Measurements from ENCODE around the gene HMGCS2.

The HMGCS2 gene

DNA sequence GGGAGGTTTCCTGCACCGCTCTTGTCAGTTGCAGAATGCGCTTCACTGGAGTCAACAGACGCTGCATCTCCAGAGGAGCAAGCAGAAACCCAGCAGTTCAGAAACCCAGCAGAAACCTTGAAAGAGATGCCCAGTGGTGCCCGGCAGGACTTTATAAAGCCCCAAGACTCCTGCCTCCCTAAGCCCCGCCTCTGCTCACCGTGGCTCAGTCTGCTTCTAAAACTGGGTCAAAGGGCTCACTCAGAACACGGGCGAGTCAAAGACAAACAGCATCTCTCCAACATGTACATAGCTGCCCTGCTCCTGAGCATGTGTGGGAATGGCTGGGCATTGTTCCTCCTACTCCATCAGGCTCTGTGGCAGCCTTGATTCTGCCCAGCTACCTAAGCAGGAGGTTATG lies at the start of gene HMGCS2:
HMGCS2 (minus strand) TSS at position 128 of the 400 bp plus-strand sequence; CDS start at position 67, 61 bp downstream.
- DNase-seq (ENCODE audit: low spot score) = no peak

- DNase-seq (ENCODE audit: low spot score) = no peak
Measured at GRCh38 chr1:119818181-119818580, 49.5 kb upstream of the HMGCS2 start.

- DNase-seq (ENCODE audit: low spot score) = no peak
Measured at GRCh38 chr1:119816407-119816806, 47.7 kb upstream of the HMGCS2 start.

DNA sequence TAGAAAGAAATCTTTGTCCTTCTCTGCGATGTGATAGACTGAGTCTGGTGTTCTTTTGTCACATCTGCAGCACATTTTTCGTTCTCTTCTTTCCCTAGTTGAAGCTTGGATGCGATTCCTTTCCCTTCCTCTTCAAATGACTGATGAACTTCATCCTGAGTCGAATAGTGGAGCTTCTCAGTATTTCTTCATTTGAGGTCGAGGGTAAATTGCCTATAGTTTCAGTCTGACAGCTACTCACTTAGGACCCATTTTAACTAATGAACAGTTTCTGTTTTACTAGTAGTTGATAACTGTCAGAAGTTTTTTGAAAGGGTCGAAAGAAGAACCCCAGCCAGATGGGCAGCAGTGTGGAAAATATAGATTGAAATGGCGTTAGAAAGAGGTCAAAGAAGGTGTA lies 47.2 kb upstream of the HMGCS2 start:
- no peak for DNase-seq (ENCODE audit: low spot score)

DNA sequence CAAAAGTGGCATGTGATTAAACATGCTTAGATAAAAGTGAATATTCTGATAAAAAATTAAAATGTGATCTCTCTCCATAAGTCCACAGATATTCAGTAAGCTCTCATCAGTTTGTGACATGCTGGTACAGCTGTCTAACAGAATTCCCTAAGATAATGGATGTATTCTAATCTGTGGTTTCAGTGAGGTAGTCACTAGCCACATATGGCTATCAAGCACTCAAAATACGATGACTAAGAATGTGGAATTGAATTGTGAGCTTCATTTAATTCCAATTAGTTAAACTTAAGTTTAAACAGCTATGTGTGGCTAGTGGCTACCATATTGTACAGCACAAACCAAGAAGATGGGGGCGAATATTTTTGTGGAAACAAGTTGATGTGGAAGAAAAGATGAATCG lies 46.7 kb upstream of the HMGCS2 start:
- no peak for DNase-seq (ENCODE audit: low spot score)

DNA sequence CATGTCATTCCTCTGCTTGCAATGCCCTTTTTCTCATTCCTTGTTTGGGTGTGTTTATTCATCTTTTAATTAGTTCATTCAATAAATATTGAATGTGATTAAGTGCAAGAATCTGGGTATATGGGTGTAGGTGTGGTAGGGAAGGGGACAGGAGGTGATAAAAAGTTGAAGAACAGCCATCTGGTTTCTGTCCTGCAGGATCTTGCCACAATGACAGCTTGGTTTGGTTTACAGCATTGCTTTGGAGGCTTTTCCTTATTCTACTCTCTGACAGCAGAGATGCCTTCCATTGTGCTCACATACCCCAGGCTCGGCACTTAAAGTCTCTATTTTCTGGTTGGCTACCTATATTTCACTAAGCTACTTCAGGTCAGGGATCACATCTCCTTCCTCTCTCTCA lies 45.6 kb upstream of the HMGCS2 start:
- no peak for DNase-seq (ENCODE audit: low spot score)

- no peak for DNase-seq (ENCODE audit: low spot score)
Measured at GRCh38 chr1:119811985-119812557, 43.4 kb upstream of the HMGCS2 start.

- DNase-seq (ENCODE audit: low spot score) = no peak
Measured at GRCh38 chr1:119811387-119811786, 42.7 kb upstream of the HMGCS2 start, which contains the start of gene REG4. TSS of gene REG4 (minus strand) at chr1:119811460. CDS start at chr1:119808769, 2,691 bp downstream.

- DNase-seq (ENCODE audit: low spot score) = peak; percentile 55
Measured at GRCh38 chr1:119808972-119809550, 40.4 kb upstream of the HMGCS2 start.

- DNase-seq (ENCODE audit: low spot score) = no peak
Measured at GRCh38 chr1:119808491-119808890, 39.8 kb upstream of the HMGCS2 start.

- no peak for DNase-seq (ENCODE audit: low spot score)
Measured at GRCh38 chr1:119806489-119806888, 37.8 kb upstream of the HMGCS2 start.

GRCh38 chr1:119805746-119806145 lies 37.0 kb upstream of the HMGCS2 start:
- no peak for DNase-seq (ENCODE audit: low spot score)

DNA sequence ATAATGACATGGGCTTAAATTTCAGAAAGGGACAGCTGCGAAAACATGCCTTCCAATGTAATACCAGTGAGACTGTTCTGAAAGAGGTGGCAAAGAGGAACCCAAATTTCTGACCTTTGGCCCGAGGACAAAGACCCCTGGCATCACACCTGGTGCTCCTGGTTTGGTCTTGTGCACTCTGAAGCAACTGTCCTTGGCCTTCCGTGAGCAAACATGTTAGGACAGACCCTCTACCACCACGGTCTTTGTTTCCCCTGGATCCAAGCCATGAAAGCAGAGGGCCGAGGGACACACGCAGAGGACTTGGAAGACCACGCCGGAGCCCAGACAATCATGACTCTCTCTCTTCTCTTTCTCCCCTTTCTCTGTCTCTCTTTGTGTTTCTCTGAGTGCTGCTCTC lies 36.5 kb upstream of the HMGCS2 start:
- DNase-seq (ENCODE audit: low spot score) = no peak

DNA sequence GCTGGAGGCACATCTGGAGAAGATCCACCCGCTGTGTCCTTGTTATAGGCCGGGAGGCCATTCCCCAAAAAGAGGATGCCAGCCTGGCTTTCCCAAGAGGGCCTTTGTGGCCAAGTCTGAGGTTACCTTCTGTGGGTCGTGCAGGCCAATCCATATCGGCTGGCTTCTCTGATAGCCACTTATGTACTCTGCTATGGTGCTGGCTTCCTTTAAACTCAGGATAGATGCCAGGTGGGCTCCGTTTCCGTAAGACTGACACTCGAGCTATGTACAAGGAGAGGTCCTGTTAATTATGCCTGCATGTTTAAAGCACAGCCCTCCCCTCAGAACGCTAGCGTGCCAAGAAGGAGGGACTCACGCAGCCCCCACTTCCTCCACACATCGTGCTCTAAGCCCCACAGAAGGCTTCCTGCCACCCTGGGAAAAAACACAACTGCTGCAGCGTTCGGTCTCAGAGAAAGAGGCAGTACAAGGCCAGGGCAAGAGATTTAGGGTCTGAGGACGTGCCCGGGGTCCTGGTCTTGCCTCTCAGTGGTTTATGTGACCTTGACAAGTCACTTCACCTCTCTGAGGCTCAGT lies 31.0 kb upstream of the HMGCS2 start:
- DNase-seq (ENCODE audit: low spot score) = no peak

- DNase-seq (ENCODE audit: low spot score) = no peak
Measured at GRCh38 chr1:119799003-119799402, 30.3 kb upstream of the HMGCS2 start.

DNA sequence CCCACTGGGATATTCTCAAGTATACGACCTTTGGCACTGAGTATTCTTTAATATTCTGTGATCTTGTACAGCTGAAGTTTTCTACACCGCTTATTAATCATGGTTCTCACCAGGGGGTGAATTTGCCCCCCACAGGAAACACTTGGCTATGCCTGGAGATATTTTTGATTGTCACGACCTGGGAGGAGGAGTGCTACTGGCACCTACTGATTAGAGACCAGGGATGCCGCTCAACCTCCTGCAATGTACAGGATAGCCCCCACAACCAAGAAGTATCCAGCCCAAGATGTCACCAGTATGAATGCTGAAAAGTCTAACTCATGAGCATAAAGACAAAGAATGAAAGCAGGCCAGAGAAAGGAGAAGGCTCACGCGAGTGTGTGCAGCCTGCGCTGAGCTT lies 28.9 kb upstream of the HMGCS2 start:
- no peak for DNase-seq (ENCODE audit: low spot score)

DNA sequence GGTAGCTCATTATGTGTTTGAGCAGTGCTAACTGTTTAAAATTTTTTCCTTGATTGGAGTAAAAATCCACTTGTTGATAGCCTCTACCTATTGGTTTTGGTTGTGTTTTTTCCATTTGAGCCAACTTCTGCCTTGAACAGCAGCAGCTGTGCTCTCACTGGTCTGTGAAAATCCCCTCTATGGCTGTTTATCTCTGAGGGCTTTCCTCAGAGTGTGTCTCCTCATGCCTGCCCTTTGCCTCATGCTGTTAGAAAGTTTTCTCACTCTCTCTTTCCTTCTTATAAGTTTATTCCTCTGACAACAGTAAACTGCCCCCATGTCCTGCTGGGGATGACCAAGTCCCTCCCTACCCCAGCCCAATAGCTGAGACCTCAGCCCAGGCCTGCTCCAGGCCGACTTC lies 28.5 kb upstream of the HMGCS2 start:
- DNase-seq (ENCODE audit: low spot score) = no peak

- no peak for DNase-seq (ENCODE audit: low spot score)
Measured at GRCh38 chr1:119795261-119796200, 26.8 kb upstream of the HMGCS2 start.

DNA sequence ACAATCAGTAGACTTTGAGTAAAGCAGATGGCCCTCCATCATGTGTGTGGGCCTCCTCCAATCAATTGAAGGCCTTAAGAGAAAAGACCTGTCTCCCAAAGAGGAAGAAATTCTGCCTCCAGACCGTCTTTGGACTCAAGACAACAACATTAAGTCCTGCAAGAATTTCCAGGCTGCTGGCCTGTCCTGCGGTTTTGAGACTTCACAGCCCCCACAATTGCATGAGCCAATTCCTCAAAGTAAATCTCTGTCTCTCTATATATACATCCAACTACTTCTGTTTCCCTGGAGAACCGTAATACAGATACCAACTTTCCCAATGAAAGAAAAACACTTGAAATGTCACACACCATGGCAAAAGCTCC lies 26.2 kb upstream of the HMGCS2 start:
- no peak for DNase-seq (ENCODE audit: low spot score)

GRCh38 chr1:119794230-119794875 lies 25.6 kb upstream of the HMGCS2 start:
- DNase-seq (ENCODE audit: low spot score) = no peak

DNA sequence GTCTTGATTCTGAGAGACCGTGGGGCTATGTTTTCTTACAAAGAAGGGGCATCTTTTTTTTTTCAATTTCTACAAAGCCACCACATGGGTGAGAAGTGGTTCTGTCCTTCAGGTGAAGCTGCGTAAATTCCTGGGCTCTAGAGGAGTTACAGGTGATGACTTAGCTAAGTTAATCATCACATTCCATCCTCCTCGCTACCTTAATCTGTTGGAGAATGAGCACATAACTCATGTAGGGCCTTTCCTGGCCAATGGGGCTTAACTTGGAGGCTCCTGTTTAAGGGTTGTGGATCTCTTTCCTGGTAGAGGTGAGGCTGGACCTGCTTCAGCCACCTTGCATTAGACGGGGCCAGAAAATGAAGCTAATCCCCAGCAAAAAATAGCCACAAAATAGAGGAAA lies 22.7 kb upstream of the HMGCS2 start:
- DNase-seq (ENCODE audit: low spot score) = no peak
